ENCODE results near the gene GPAT3. TPM values are rescaled to one million over a fixed set of nuclear protein-coding genes. Genes with fewer than 3 reads are reported as not detected.
"Not testable (repeated sequence)": the region's sequence is repeated elsewhere in the genome, so short reads cannot be mapped to it uniquely, and the experiment has no call there.

GPAT3 gene
- total RNA-seq, 3 donors from 2014 or later = 16.7 to 43.3 (median 26.4) TPM

DNA sequence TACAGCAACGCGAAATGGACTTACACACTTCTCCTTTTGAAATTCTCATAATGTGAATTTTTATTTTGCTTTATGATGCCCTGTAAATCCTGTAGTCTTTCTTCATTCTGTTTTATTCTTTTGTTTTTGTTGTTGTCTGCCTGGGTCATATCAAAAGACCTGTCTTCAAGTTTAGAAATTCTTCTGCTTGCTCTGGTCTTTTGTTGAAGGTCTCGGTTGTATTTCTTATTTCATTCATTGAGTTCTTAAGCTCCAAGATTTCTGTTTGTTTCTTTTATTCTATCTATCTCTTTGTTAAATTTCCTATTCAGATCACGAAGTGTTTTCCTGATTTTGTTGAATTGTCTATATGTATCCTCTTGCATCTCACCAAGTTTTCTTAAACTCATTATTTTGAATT lies 78.1 kb downstream of the GPAT3 start:
- Histone ChIP-seq H3K36me3 (ENCODE audit: low read depth) (no peaks in the 10 kb centered on the region), H3K4me3 (no peak overlapping the region), H3K9me3 (peaks cover 22% of the 10 kb centered on the region), H3K4me1 (ENCODE audit: low read depth) (peaks cover 6% of the 10 kb centered on the region)
- DNase-seq = no peak
- intact Hi-C loops (cut with DNase I, micrococcal nuclease) = no loop called here
- ATAC-seq = no peak
- TF ChIP-seq, protein P1, sequence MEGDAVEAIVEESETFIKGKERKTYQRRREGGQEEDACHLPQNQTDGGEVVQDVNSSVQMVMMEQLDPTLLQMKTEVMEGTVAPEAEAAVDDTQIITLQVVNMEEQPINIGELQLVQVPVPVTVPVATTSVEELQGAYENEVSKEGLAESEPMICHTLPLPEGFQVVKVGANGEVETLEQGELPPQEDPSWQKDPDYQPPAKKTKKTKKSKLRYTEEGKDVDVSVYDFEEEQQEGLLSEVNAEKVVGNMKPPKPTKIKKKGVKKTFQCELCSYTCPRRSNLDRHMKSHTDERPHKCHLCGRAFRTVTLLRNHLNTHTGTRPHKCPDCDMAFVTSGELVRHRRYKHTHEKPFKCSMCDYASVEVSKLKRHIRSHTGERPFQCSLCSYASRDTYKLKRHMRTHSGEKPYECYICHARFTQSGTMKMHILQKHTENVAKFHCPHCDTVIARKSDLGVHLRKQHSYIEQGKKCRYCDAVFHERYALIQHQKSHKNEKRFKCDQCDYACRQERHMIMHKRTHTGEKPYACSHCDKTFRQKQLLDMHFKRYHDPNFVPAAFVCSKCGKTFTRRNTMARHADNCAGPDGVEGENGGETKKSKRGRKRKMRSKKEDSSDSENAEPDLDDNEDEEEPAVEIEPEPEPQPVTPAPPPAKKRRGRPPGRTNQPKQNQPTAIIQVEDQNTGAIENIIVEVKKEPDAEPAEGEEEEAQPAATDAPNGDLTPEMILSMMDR (IDR thresholded peaks at IDR 0.05) = no peak

DNA sequence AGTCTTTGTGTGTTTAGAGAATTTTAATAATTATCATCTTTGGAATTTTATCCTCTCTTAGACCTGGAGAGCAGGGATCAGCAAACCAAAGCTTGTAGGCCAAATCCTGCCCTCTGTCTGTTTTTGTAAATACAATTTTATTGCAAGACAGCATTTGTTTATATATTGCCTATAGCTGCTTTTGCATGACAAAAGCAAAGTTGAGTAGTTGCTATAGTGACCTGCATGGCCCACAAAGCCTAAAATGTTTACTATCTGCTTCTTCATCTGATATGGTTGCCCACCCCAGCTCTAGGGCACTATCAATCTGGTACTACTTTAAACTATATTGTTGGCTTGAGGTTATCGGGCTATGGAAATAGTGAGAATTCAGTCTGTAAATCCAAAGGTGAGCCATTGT lies 80.3 kb downstream of the GPAT3 start:
- Histone ChIP-seq H3K9me3 (peaks cover 22% of the 10 kb centered on the region), H3K36me3 (ENCODE audit: low read depth) (no peaks in the 10 kb centered on the region), H3K4me3 (no peak overlapping the region), H3K4me1 (ENCODE audit: low read depth) (peaks cover 12% of the 10 kb centered on the region)
- ATAC-seq (no peak), DNase-seq (no peak)
- TF ChIP-seq, protein P1 (IDR thresholded peaks at IDR 0.05) = no peak
- intact Hi-C loops (cut with DNase I, micrococcal nuclease) = no loop called here

DNA sequence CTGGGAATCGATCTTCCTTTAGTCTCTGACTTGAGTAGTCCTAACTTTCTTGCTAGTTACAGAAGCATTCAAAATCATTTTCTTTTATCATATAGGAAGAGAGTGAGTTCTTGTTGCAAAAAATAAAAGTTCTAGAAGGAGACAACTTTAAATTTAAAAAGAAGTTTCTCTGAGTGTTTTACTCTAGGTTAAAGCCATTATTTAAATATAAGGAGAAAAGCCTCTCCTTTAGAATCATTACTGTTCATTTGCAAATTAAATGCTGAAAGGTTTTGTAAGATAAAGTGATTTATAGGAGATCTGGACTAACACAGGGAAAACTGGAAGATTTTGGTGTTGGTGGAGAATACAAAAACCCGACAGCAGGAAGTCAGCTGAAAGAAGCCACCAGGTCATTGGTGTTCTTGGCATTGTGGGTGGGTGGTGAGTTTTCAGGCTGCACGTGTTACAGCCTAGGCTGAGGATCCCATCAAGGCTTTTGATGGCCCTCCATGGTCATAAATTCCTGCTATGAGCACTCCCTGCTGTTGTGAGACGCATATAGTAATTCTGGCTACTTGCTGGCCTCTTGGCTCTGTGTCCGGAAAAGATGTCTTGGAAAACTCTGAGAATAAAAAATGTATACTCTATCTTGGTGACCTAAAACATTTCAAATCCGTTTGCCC lies 81.6 kb downstream of the GPAT3 start:
- peaks cover 26% of the 10 kb centered on the region for H3K9me3 ChIP-seq
- no peak for ATAC-seq
- no peak overlapping the region for H3K4me3 ChIP-seq
- DNase-seq = no peak
- intact Hi-C loops (cut with DNase I, micrococcal nuclease) = no loop called here
- TF ChIP-seq, protein P1 (IDR thresholded peaks at IDR 0.05) = no peak
- no peaks in the 10 kb centered on the region for H3K36me3 ChIP-seq (ENCODE audit: low read depth)
- peaks cover 12% of the 10 kb centered on the region for H3K4me1 ChIP-seq (ENCODE audit: low read depth)

DNA sequence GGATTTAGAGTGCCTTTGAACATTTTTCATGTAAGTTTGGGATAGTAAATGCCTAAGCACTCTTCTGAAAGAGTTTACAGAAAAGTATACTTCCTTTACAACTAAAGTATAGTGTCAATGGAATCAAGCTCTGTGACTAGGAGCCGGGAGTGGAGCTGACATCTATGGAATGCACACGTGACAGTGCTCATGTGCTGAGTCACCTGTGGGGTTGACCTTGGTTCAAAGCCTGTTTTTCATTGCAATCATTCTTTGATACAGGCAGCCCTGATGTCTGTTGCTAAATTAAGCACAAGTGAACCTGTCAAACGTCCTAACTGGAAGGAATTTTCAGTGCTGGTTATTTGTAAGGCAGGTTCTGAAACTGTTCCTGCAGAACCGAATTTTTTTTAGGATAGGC lies 82.5 kb downstream of the GPAT3 start:
- Histone ChIP-seq H3K36me3 (ENCODE audit: low read depth) (no peaks in the 10 kb centered on the region), H3K9me3 (peaks cover 19% of the 10 kb centered on the region), H3K4me1 (ENCODE audit: low read depth) (peaks cover 12% of the 10 kb centered on the region), H3K4me3 (no peak overlapping the region)
- ATAC-seq (peak; percentile 92), DNase-seq (peak in 1 of 3 donors; percentile 56)
- TF ChIP-seq, protein P1 (IDR thresholded peaks at IDR 0.05) = no peak
- intact Hi-C loops (cut with DNase I, micrococcal nuclease) = no loop called here

DNA sequence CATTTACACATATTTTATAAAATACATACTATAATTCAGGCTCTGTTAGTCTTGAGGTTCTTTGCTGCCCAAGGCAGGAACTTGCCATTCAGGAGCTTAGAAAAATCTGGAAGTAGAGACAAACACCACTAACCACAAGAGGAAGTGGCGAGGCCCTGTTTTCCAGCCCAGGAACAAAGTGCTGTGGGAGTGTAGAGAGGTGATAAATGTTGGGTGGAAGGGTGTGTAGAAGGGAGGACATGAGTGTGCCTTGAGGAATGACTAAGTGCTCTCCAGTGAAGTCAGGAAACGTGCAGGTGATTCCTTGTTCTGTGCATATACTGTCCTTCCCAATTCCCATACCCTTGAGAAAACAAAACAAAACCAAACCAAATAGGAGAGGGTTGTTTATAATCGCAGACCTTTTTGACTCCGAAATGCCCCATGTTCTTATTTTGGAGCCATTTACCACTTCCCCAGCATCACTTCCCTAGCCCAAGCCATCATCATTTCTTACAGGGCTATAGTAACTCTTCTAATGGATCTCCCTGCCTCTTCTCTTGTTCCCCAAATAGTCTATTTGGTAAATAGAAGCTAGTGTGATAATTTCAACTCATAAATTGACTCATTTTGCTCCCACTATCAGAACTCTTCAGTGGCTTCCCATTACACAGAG lies 83.2 kb downstream of the GPAT3 start:
- no peaks in the 10 kb centered on the region for H3K36me3 ChIP-seq (ENCODE audit: low read depth)
- TF ChIP-seq, protein P1 (IDR thresholded peaks at IDR 0.05) = no peak
- H3K4me1 ChIP-seq (ENCODE audit: low read depth) = peaks cover 12% of the 10 kb centered on the region
- peaks cover 12% of the 10 kb centered on the region for H3K9me3 ChIP-seq
- peak; percentile 94 for ATAC-seq
- no peak overlapping the region for H3K4me3 ChIP-seq
- intact Hi-C loops (cut with DNase I, micrococcal nuclease) = no loop called here
- DNase-seq = peak in 2 of 3 donors; percentile 48 to 50

DNA sequence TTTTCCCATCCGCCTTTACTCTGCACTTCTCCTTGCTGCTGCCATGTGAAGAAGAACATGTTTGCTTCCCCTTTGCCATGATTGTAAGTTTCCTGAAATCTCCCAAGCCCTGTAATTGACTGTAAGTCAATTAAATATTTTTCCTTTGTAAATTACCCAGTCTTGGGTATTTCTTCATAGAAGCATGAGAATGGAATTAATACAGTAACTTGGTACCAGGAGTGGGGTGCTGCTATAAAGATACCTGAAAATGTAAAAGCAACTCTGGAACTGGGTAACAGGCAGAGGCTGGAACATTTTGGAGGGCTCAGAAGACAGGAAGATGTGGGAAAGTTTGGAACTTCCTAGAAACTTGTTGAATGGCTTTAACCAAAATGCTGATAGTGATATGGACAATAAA lies 86.2 kb downstream of the GPAT3 start:
- H3K36me3 ChIP-seq (ENCODE audit: low read depth); DNase-seq; intact Hi-C loops (cut with DNase I, micrococcal nuclease); ATAC-seq; H3K4me3 ChIP-seq; H3K9me3 ChIP-seq: not testable (repeated sequence)
- peaks cover 18% of the 10 kb centered on the region for H3K4me1 ChIP-seq (ENCODE audit: low read depth)
